Duodenal mucosa (tissue), 2 donors: ENCODE data around the gene SH3RF3.

Experiments
- H3K27ac ChIP-seq: one replicate; pipeline ENCODE4 v1.7.0; 2013; ENCODE audit warnings: low read depth, low read length
- H3K27me3 ChIP-seq, 2 donors: one replicate each; pipeline ENCODE4 v1.7.0; 2013; ENCODE audit warnings: low read length in 2 of 2, control low read depth in 1 of 2; ENCODE audit not compliant: insufficient read depth in 2 of 2, control insufficient read depth in 1 of 2
- H3K36me3 ChIP-seq, 2 donors: one replicate each; pipeline ENCODE4 v1.7.0; 2013; ENCODE audit warnings: low read length in 2 of 2, control low read depth in 1 of 2; ENCODE audit not compliant: insufficient read depth in 2 of 2, control insufficient read depth in 1 of 2
- H3K4me1 ChIP-seq, 2 donors: one replicate each; pipeline ENCODE4 v1.7.0; 2013; ENCODE audit warnings: low read length in 2 of 2, control low read depth in 1 of 2; ENCODE audit not compliant: insufficient read depth in 2 of 2, control insufficient read depth in 1 of 2
- H3K4me3 ChIP-seq, 2 donors: one replicate each; pipeline ENCODE4 v1.7.0; 2013; ENCODE audit warnings: low read length in 2 of 2, low read depth in 1 of 2
- H3K9ac ChIP-seq, 2 donors: one replicate each; pipeline ENCODE4 v1.7.0; 2013; ENCODE audit warnings: low read length in 2 of 2, low read depth in 1 of 2
- H3K9me3 ChIP-seq, 2 donors: one replicate each; pipeline ENCODE4 v1.7.0; 2013; ENCODE audit warnings: low read length in 2 of 2, control low read depth in 1 of 2; ENCODE audit not compliant: control insufficient read depth in 1 of 2

Gene SH3RF3

DNA sequence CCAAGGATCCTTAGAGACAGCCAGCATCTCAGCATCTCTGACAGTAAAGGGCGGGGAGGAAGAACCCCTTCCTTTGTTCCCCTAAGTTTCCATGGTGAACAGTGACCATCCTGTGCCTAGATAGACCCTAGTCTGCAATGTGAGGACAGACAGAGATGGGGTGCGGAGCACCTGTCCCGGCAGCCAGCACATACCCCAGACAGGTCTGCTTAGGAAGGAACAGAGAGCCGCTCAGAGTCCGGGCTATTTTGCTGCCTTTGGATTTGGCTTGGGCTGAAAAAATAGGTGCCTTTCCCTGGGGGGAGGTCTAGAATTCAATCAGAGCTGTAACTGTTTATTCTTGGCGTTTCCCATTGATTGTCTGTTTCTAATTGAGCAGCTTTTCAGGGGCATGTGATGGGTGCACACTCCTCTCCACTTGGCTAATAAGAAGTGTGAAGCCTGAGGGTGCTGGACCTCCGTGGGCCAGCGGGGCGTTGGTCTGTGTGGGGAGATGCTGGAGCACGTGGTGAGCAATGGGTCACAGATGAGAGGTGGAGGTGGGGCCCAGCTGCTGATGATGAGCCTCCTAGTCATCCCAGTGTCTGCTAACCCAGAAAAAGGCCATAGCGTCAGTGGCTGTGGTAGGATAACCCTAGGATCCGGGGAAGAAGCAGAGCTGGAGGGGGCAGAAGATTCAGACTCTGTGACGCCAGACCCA, 247.9 kb downstream of the SH3RF3 start:
- H3K4me3 ChIP-seq: no peak overlapping the region
- no peaks in the 10 kb centered on the region for H3K27me3 ChIP-seq

GRCh38 chr2:109377976-109378375, 249.0 kb downstream of the SH3RF3 start:
- H3K4me1 ChIP-seq: peaks cover 2 to 3% of the 10 kb centered on the region in 2 donors
- no peaks in the 10 kb centered on the region for H3K27me3 ChIP-seq
- no peaks in the 10 kb centered on the region for H3K9me3 ChIP-seq
- no peak overlapping the region for H3K9ac ChIP-seq
- no peaks in the 10 kb centered on the region for H3K36me3 ChIP-seq
- H3K4me3 ChIP-seq: no peak overlapping the region
- H3K27ac ChIP-seq: no peak overlapping the region

More for the DNA sequence above, 247.9 kb downstream of the SH3RF3 start:
- no peak overlapping the region for H3K27ac ChIP-seq
- H3K4me1 ChIP-seq: no peaks in the 10 kb centered on the region
- H3K9me3 ChIP-seq: no peaks in the 10 kb centered on the region
- no peaks in the 10 kb centered on the region for H3K36me3 ChIP-seq
- no peak overlapping the region for H3K9ac ChIP-seq

DNA sequence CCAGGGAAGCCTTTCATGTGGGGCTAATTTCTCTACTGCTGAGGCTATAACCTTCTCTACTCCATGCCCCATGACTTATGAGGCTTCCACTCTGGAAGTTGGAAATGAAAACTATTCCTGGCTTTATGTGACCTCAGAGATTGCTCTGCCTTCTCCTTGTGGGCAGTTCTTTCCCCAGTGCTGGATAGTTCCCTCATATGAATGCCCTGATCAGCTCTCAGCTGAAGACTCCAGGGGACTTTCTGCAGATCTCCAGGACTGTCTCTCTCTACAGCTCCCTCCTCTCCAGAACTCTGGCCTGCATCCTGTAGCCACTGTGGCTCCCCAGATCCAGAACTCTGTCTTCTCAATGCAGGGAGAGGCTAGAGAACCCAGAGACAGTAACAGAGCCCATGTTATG, 249.7 kb downstream of the SH3RF3 start:
- Histone ChIP-seq H3K9ac (no peak overlapping the region), H3K9me3 (no peaks in the 10 kb centered on the region), H3K27ac (no peak overlapping the region), H3K36me3 (no peaks in the 10 kb centered on the region), H3K4me3 (no peak overlapping the region), H3K27me3 (no peaks in the 10 kb centered on the region), H3K4me1 (peaks cover 3 to 6% of the 10 kb centered on the region in 2 donors)

DNA sequence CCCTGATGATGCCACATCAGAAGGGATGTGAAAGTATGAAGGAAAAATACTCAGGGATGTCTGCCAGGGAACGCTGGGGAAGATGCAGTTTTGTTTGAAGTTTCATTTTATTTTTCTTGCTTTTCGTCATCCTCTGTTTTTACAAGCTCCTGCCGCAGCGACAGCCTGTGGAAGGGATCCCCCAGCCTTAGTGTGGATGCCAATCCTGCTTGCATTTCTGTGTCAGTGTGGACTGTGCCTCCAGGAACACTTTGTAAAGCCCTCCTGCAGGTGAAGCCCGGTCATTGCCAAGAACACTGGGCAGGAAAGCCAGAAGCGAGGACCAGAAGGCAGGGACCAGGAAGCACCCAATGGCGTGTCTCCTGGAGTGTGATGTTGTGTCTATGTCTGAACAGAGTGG, 250.5 kb downstream of the SH3RF3 start:
- no peak overlapping the region for H3K9ac ChIP-seq
- peaks cover 3 to 6% of the 10 kb centered on the region in 2 donors for H3K4me1 ChIP-seq
- H3K27me3 ChIP-seq: no peaks in the 10 kb centered on the region
- no peaks in the 10 kb centered on the region for H3K36me3 ChIP-seq
- H3K27ac ChIP-seq: no peak overlapping the region
- H3K4me3 ChIP-seq: no peak overlapping the region
- H3K9me3 ChIP-seq: no peaks in the 10 kb centered on the region

- H3K27me3 ChIP-seq: no peaks in the 10 kb centered on the region
- H3K4me1 ChIP-seq: peaks cover 3 to 6% of the 10 kb centered on the region in 2 donors
- H3K9ac ChIP-seq: no peak overlapping the region
- no peak overlapping the region for H3K4me3 ChIP-seq
- no peak overlapping the region for H3K27ac ChIP-seq
- H3K36me3 ChIP-seq: no peaks in the 10 kb centered on the region
- no peaks in the 10 kb centered on the region for H3K9me3 ChIP-seq
Observed at GRCh38 chr2:109380502-109381326, 251.7 kb downstream of the SH3RF3 start.

GRCh38 chr2:109381327-109381820, 252.4 kb downstream of the SH3RF3 start:
- Histone ChIP-seq H3K27me3 (no peaks in the 10 kb centered on the region), H3K4me3 (no peak overlapping the region), H3K9ac (no peak overlapping the region), H3K9me3 (no peaks in the 10 kb centered on the region), H3K4me1 (peaks cover 3 to 6% of the 10 kb centered on the region in 2 donors), H3K27ac (no peak overlapping the region), H3K36me3 (no peaks in the 10 kb centered on the region)

DNA sequence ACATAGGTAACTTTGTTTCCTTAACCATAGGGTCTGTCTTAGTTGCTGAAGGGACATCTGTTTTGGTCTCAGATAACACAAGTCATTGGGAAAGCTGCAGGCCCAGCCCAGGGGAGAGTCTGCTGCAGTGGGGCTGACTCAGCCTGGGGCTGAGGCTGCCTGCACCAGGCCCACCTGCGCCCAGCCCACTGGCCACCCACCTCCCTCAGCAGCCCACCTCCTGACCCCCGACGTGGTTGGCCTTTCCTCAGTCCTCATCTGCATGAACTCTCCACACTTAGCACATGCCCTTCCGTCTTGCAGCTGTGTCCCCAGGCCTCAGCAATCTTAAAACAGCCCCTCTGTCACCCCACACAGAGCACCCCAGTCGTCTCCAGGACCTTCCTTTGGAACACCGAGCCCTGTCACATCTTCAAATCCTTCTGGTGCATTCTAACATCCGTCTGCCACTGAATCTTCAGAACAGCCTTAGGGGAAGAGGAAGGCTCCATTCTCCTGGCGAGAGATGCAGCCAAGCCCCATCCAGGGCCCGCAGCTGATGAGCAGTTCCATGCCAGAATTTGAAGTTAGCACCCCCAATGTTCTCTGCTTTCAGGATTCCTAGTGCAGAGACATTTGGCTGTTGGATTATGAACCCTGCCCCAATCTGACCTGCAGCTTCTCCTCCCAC, 253.4 kb downstream of the SH3RF3 start:
- Histone ChIP-seq H3K9ac (no peak overlapping the region), H3K36me3 (no peaks in the 10 kb centered on the region), H3K27me3 (no peaks in the 10 kb centered on the region), H3K27ac (no peak overlapping the region), H3K4me1 (peaks cover 3 to 6% of the 10 kb centered on the region in 2 donors), H3K9me3 (no peaks in the 10 kb centered on the region), H3K4me3 (no peak overlapping the region)

DNA sequence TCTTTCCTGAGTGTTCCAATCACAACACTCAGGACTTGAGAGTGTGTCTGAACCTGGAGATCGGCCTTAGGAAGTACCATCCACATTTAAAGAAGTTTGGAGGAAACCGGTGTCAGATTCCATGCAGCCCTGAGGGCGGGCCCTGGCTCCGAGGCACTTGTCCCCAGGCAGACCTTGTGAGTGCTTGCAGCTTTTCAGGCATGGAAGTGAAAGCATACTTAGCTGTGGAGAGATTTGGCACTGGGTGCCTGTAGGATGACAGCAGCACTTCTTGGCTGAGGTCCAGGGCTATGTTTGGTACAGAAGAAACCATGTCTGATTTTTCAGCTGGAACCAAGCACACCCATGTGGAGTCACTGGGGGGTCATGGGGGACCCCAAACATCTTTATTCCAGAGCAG, 253.9 kb downstream of the SH3RF3 start:
- no peak overlapping the region for H3K27ac ChIP-seq
- peaks cover 3 to 6% of the 10 kb centered on the region in 2 donors for H3K4me1 ChIP-seq
- no peak overlapping the region for H3K4me3 ChIP-seq
- no peaks in the 10 kb centered on the region for H3K36me3 ChIP-seq
- no peaks in the 10 kb centered on the region for H3K9me3 ChIP-seq
- H3K27me3 ChIP-seq: no peaks in the 10 kb centered on the region
- H3K9ac ChIP-seq: no peak overlapping the region

DNA sequence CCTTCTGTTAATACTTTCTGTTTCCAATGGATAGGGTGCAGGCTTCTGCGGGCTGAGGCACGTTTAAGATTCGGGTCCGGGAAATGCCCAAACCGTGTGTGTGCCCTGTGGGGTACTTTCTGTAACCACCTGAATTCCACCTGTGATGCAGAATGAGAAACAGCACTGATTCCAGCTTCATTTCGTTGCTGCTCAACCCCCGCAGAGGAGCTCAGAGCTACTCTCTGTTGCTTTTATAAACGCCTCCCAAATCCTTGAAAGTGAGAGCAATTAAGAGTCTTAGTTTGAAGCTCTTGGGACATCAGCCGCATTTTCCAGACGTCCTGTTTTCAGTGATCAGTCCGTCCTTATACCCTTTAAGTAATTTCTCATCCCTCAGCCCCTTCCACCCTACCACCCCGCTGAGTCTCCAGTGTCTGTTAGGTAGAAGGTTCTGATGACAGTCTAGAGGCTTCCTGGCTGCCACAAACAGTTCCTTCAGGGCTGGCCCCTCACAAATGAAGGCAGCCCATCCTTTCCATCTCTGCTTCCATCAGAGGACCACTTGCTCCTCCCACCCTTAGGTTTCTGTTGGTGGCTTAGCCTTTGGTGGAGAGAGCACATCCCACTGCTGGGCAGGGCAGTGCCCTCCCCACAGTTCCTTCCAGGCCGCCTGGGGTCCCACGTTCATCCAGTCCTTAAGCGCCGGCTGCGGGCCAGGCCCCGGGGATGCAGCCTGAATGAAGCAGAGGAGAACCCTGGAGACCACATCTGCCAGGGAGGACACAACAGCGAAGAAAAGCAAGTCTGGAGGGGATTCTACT, 254.7 kb downstream of the SH3RF3 start:
- no peak overlapping the region for H3K27ac ChIP-seq
- no peaks in the 10 kb centered on the region for H3K27me3 ChIP-seq
- H3K4me1 ChIP-seq: peaks cover 3 to 6% of the 10 kb centered on the region in 2 donors
- no peaks in the 10 kb centered on the region for H3K36me3 ChIP-seq
- H3K9me3 ChIP-seq: no peaks in the 10 kb centered on the region
- H3K9ac ChIP-seq: no peak overlapping the region
- no peak overlapping the region for H3K4me3 ChIP-seq
